H1 (cell line): Measurements from ENCODE around the gene ABHD6.

Experiments
- MAX ChIP-seq: IDR thresholded peaks from 2 replicates; pipeline ENCODE4 v1.6.1; 2012; ENCODE audit warnings: inconsistent platforms
- TAF7 ChIP-seq: optimal IDR thresholded peaks from 2 replicates; pipeline ENCODE3; 2011; ENCODE audit warnings: low read depth, mild to moderate bottlenecking, inconsistent platforms, low read length, moderate library complexity, borderline replicate concordance
- TF ChIP-seq, protein P1 (sequence below), 3 experiments: IDR thresholded peaks; 1 replicate in 2 of 3; 2 replicates in 1 of 3; pipeline versions ENCODE4 v1.5.1 to v1.6.1; 2011; ENCODE audit warnings: low read length in 3 of 3, mild to moderate bottlenecking in 3 of 3, inconsistent platforms in 2 of 3, low read depth in 1 of 3, moderate library complexity in 1 of 3; ENCODE audit not compliant: insufficient read depth in 1 of 3; ENCODE audit errors: control extremely low read depth in 1 of 3
- TF ChIP-seq, protein P2 (sequence below): fragments of 300-600 bp; sonication (generic); IDR thresholded peaks from 2 replicates; pipeline ENCODE4 v1.7.1; 2012; ENCODE audit warnings: low read length, moderate library complexity, mild to moderate bottlenecking, inconsistent platforms; ENCODE audit not compliant: insufficient replicate concordance

DNA sequence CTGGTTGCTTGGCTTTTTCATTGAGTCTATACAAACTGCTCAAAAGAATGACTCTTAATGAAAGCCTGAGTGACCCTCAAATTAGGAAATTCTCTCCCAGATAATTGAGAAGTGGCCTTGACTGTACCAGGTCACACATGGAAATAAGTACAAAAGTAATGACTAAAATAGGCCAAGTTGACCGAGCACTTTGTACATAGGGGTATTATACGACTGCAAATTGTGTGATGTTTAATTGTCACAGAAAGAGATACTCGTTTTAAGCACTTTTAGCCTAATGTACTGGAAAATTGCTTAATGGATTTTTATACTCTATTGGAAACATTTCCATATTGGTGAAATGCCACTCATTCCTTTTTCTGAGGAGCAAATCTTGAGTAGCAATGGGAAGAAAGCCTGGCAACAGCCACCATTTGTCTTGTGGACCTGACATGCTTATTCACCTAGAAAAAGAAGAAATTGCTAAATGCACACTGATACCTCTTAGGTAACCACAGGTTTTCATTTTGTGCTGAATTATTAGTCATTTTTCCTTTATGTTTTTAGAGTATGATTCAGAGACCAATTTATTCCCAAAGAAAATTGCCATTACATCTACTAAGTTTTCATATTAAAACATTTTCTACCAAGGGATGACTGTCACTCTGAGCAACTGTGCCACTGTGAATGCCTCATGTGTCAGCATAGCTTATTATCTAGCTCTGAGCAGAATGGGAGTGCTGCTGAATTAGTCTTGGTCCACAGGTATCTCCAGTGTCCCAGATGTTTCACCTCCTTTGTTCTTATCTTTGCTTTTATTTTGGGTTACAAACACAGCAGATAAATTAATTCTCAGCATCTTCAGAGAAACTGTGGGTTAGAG, 86.2 kb downstream of the ABHD6 start:
- TF ChIP-seq, protein P1, sequence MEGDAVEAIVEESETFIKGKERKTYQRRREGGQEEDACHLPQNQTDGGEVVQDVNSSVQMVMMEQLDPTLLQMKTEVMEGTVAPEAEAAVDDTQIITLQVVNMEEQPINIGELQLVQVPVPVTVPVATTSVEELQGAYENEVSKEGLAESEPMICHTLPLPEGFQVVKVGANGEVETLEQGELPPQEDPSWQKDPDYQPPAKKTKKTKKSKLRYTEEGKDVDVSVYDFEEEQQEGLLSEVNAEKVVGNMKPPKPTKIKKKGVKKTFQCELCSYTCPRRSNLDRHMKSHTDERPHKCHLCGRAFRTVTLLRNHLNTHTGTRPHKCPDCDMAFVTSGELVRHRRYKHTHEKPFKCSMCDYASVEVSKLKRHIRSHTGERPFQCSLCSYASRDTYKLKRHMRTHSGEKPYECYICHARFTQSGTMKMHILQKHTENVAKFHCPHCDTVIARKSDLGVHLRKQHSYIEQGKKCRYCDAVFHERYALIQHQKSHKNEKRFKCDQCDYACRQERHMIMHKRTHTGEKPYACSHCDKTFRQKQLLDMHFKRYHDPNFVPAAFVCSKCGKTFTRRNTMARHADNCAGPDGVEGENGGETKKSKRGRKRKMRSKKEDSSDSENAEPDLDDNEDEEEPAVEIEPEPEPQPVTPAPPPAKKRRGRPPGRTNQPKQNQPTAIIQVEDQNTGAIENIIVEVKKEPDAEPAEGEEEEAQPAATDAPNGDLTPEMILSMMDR (IDR thresholded peaks at IDR 0.05; ENCODE audit: control extremely low read depth in 1 of 3, insufficient read depth in 1 of 3, low read depth in 1 of 3, low read length in 3 of 3): no peak
- TF ChIP-seq TAF7 (no peak), MAX (no peak)
- TF ChIP-seq, protein P2, sequence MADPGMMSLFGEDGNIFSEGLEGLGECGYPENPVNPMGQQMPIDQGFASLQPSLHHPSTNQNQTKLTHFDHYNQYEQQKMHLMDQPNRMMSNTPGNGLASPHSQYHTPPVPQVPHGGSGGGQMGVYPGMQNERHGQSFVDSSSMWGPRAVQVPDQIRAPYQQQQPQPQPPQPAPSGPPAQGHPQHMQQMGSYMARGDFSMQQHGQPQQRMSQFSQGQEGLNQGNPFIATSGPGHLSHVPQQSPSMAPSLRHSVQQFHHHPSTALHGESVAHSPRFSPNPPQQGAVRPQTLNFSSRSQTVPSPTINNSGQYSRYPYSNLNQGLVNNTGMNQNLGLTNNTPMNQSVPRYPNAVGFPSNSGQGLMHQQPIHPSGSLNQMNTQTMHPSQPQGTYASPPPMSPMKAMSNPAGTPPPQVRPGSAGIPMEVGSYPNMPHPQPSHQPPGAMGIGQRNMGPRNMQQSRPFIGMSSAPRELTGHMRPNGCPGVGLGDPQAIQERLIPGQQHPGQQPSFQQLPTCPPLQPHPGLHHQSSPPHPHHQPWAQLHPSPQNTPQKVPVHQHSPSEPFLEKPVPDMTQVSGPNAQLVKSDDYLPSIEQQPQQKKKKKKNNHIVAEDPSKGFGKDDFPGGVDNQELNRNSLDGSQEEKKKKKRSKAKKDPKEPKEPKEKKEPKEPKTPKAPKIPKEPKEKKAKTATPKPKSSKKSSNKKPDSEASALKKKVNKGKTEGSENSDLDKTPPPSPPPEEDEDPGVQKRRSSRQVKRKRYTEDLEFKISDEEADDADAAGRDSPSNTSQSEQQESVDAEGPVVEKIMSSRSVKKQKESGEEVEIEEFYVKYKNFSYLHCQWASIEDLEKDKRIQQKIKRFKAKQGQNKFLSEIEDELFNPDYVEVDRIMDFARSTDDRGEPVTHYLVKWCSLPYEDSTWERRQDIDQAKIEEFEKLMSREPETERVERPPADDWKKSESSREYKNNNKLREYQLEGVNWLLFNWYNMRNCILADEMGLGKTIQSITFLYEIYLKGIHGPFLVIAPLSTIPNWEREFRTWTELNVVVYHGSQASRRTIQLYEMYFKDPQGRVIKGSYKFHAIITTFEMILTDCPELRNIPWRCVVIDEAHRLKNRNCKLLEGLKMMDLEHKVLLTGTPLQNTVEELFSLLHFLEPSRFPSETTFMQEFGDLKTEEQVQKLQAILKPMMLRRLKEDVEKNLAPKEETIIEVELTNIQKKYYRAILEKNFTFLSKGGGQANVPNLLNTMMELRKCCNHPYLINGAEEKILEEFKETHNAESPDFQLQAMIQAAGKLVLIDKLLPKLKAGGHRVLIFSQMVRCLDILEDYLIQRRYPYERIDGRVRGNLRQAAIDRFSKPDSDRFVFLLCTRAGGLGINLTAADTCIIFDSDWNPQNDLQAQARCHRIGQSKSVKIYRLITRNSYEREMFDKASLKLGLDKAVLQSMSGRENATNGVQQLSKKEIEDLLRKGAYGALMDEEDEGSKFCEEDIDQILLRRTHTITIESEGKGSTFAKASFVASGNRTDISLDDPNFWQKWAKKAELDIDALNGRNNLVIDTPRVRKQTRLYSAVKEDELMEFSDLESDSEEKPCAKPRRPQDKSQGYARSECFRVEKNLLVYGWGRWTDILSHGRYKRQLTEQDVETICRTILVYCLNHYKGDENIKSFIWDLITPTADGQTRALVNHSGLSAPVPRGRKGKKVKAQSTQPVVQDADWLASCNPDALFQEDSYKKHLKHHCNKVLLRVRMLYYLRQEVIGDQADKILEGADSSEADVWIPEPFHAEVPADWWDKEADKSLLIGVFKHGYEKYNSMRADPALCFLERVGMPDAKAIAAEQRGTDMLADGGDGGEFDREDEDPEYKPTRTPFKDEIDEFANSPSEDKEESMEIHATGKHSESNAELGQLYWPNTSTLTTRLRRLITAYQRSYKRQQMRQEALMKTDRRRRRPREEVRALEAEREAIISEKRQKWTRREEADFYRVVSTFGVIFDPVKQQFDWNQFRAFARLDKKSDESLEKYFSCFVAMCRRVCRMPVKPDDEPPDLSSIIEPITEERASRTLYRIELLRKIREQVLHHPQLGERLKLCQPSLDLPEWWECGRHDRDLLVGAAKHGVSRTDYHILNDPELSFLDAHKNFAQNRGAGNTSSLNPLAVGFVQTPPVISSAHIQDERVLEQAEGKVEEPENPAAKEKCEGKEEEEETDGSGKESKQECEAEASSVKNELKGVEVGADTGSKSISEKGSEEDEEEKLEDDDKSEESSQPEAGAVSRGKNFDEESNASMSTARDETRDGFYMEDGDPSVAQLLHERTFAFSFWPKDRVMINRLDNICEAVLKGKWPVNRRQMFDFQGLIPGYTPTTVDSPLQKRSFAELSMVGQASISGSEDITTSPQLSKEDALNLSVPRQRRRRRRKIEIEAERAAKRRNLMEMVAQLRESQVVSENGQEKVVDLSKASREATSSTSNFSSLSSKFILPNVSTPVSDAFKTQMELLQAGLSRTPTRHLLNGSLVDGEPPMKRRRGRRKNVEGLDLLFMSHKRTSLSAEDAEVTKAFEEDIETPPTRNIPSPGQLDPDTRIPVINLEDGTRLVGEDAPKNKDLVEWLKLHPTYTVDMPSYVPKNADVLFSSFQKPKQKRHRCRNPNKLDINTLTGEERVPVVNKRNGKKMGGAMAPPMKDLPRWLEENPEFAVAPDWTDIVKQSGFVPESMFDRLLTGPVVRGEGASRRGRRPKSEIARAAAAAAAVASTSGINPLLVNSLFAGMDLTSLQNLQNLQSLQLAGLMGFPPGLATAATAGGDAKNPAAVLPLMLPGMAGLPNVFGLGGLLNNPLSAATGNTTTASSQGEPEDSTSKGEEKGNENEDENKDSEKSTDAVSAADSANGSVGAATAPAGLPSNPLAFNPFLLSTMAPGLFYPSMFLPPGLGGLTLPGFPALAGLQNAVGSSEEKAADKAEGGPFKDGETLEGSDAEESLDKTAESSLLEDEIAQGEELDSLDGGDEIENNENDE: no peak
